GM10847 (cell line): ENCODE results near the gene SPC24.

Source experiments
- POLR2A ChIP-seq: IDR thresholded peaks from 2 replicates; pipeline ENCODE4 v1.6.1; 2011; ENCODE audit not compliant: insufficient read length; ENCODE audit errors: extremely low read depth

The SPC24 gene

GRCh38 chr19:11125994-11126685 lies 29.4 kb downstream of the SPC24 start:
- TF ChIP-seq POLR2A: no peak

- no peak for TF ChIP-seq POLR2A
Observed at GRCh38 chr19:11123114-11123513, 32.5 kb downstream of the SPC24 start.

- TF ChIP-seq POLR2A: no peak
Observed at GRCh38 chr19:11116507-11116906, 39.1 kb downstream of the SPC24 start.

- no peak for TF ChIP-seq POLR2A
Observed at GRCh38 chr19:11115895-11116446, 39.6 kb downstream of the SPC24 start.

GRCh38 chr19:11115042-11115441 lies 40.5 kb downstream of the SPC24 start:
- TF ChIP-seq POLR2A: no peak

- TF ChIP-seq POLR2A: no peak
Observed at GRCh38 chr19:11113140-11113708, 42.4 kb downstream of the SPC24 start.

GRCh38 chr19:11111771-11112144 lies 43.8 kb downstream of the SPC24 start:
- TF ChIP-seq POLR2A: no peak

- TF ChIP-seq POLR2A: no peak
Observed at GRCh38 chr19:11111117-11111770, 44.3 kb downstream of the SPC24 start.

- no peak for TF ChIP-seq POLR2A
Observed at GRCh38 chr19:11108746-11109145, 46.8 kb downstream of the SPC24 start.

GRCh38 chr19:11106477-11106876 lies 49.1 kb downstream of the SPC24 start:
- no peak for TF ChIP-seq POLR2A

- TF ChIP-seq POLR2A: no peak
Observed at GRCh38 chr19:11105014-11105636, 50.5 kb downstream of the SPC24 start.

- no peak for TF ChIP-seq POLR2A
Observed at GRCh38 chr19:11102944-11103343, 52.6 kb downstream of the SPC24 start.

- no peak for TF ChIP-seq POLR2A
Observed at GRCh38 chr19:11101057-11101456, 54.5 kb downstream of the SPC24 start.

- no peak for TF ChIP-seq POLR2A
Observed at GRCh38 chr19:11100049-11100448, 55.5 kb downstream of the SPC24 start.

GRCh38 chr19:11098861-11099260 lies 56.7 kb downstream of the SPC24 start:
- no peak for TF ChIP-seq POLR2A

- TF ChIP-seq POLR2A: no peak
Observed at GRCh38 chr19:11098327-11098726, 57.3 kb downstream of the SPC24 start.

- no peak for TF ChIP-seq POLR2A
Observed at GRCh38 chr19:11096210-11096841, 59.3 kb downstream of the SPC24 start.
